Neural cell (in vitro differentiated cells): ENCODE data around the gene ITPK1. TPM values are rescaled to one million over a fixed set of nuclear protein-coding genes. Genes with fewer than 3 reads are reported as not detected.
A peak's percentile ranks its signal among the peaks of the same experiment; 100 is the strongest.

ENCODE experiments used
- H2AFZ ChIP-seq: fragments of 200-600, 300-800 bp; sonication (generic), shearing (Covaris generic); 2 replicates; pipeline ENCODE4 v1.6.0; 2014; ENCODE audit warnings: low read depth, mild to moderate bottlenecking, antibody characterized with exemption, low read length, moderate library complexity
- H3F3A ChIP-seq: fragments of 200-600 bp; shearing (Covaris generic); 2 replicates; pipeline ENCODE4 v1.6.1; 2016; ENCODE audit warnings: mild to moderate bottlenecking, moderate library complexity, mixed read lengths, antibody characterized with exemption, low read length; ENCODE audit not compliant: insufficient read depth, poor library complexity, severe bottlenecking
- H3K27ac ChIP-seq: fragments of 200-600, 300-800 bp; sonication (generic), shearing (Covaris generic); 2 replicates; pipeline ENCODE4 v1.5.1; 2014; ENCODE audit warnings: mild to moderate bottlenecking, low read length, moderate library complexity
- H3K27me3 ChIP-seq: fragments of 300-800, 200-600 bp; sonication (generic), shearing (Covaris generic); 2 replicates; pipeline ENCODE4 v1.6.0; 2014; ENCODE audit warnings: mild to moderate bottlenecking, low read depth, low read length, moderate library complexity; ENCODE audit not compliant: insufficient read depth
- H3K36me3 ChIP-seq: fragments of 300-800, 200-600 bp; sonication (generic), shearing (Covaris generic); 2 replicates; pipeline ENCODE4 v1.5.1; 2014; ENCODE audit warnings: mild to moderate bottlenecking, antibody characterized with exemption, low read length, moderate library complexity; ENCODE audit not compliant: insufficient read depth
- H3K4me2 ChIP-seq: fragments of 300-800, 200-600 bp; sonication (generic), shearing (Covaris generic); 2 replicates; pipeline ENCODE4 v1.6.0; 2014; ENCODE audit warnings: mild to moderate bottlenecking, low read length
- H3K4me3 ChIP-seq: fragments of 300-800, 200-600 bp; sonication (generic), shearing (Covaris generic); 2 replicates; pipeline ENCODE4 v1.5.1; 2014; ENCODE audit warnings: mild to moderate bottlenecking, low read length, moderate library complexity
- H3K79me2 ChIP-seq: fragments of 200-600 bp; shearing (Covaris generic); replicated peaks from 2 replicates; pipeline ENCODE4 v1.6.0; 2014; ENCODE audit warnings: mild to moderate bottlenecking, low read length, moderate library complexity; ENCODE audit not compliant: insufficient read depth
- H3K9ac ChIP-seq: fragments of 300-800, 200-600 bp; sonication (generic), shearing (Covaris generic); 2 replicates; pipeline ENCODE4 v1.6.1; 2016; ENCODE audit warnings: mild to moderate bottlenecking, low read length, mixed read lengths
- H3K9me2 ChIP-seq: fragments of 200-600 bp; shearing (Covaris generic); 2 replicates; pipeline ENCODE4 v1.6.1; 2016; ENCODE audit warnings: mild to moderate bottlenecking, low read length, mixed read lengths; ENCODE audit not compliant: insufficient read depth
- H3K9me3 ChIP-seq: fragments of 200-600, 300-800 bp; sonication (generic), shearing (Covaris generic); 2 replicates; pipeline ENCODE4 v1.6.1; 2016; ENCODE audit warnings: mild to moderate bottlenecking, mixed run types, low read length, moderate library complexity, mixed read lengths
- H4K20me1 ChIP-seq: fragments of 200-600 bp; shearing (Covaris generic); 2 replicates; pipeline ENCODE4 v1.6.1; 2016; ENCODE audit warnings: mild to moderate bottlenecking, mixed run types; ENCODE audit not compliant: insufficient read depth
- EP300 ChIP-seq: fragments of 450-650 bp; conservative IDR thresholded peaks from 2 replicates; pipeline ENCODE4 v1.6.1; 2014; ENCODE audit warnings: antibody characterized with exemption, mild to moderate bottlenecking, moderate library complexity; ENCODE audit not compliant: poor library complexity, severe bottlenecking
- EZH2 ChIP-seq: fragments of 200-600, 300-800 bp; shearing (Covaris generic), sonication (generic); IDR thresholded peaks from 2 replicates; pipeline ENCODE4 v1.6.1; 2014; ENCODE audit warnings: antibody characterized with exemption, low read length, borderline replicate concordance, mild to moderate bottlenecking; ENCODE audit not compliant: insufficient read depth, poor library complexity, severe bottlenecking
- MXI1 ChIP-seq: fragments of 450-650 bp; conservative IDR thresholded peaks from 2 replicates; pipeline ENCODE4 v1.6.1; 2014; ENCODE audit warnings: antibody characterized with exemption, mild to moderate bottlenecking; ENCODE audit not compliant: poor library complexity, severe bottlenecking
- POLR2AphosphoS5 ChIP-seq: IDR thresholded peaks from 2 replicates; pipeline ENCODE4 v1.6.1; 2012
- RAD21 ChIP-seq: fragments of 450-650 bp; conservative IDR thresholded peaks from 2 replicates; pipeline ENCODE4 v1.6.1; 2014; ENCODE audit warnings: antibody characterized with exemption, mild to moderate bottlenecking, moderate library complexity
- SMC3 ChIP-seq: fragments of 450-650 bp; conservative IDR thresholded peaks from 2 replicates; pipeline ENCODE4 v1.6.1; 2014; ENCODE audit warnings: antibody characterized with exemption, mild to moderate bottlenecking, moderate library complexity; ENCODE audit not compliant: poor library complexity
- TAF1 ChIP-seq: IDR thresholded peaks from 2 replicates; pipeline ENCODE4 v1.6.1; 2012; ENCODE audit warnings: low read depth
- polyA plus RNA-seq: library from polyadenylated mRNA; depleted of rRNA; stranded (reverse); fragments of >200 nt; gene quantifications from 2 replicates; pipeline ENCODE4 v1.2.3, GENCODE V29; 2014
- TF ChIP-seq, protein P1 (sequence below): IDR thresholded peaks from 2 replicates; pipeline ENCODE4 v1.6.1; 2012; ENCODE audit warnings: borderline replicate concordance
- TF ChIP-seq, protein P2 (sequence below): fragments of 450-650 bp; IDR thresholded peaks from 2 replicates; pipeline ENCODE4 v1.5.1; 2014; ENCODE audit warnings: antibody characterized with exemption, mild to moderate bottlenecking, moderate library complexity; ENCODE audit not compliant: poor library complexity, severe bottlenecking

The ITPK1 gene
- polyA plus RNA-seq, 1 donor from 2014 or later: 65.0 TPM

DNA sequence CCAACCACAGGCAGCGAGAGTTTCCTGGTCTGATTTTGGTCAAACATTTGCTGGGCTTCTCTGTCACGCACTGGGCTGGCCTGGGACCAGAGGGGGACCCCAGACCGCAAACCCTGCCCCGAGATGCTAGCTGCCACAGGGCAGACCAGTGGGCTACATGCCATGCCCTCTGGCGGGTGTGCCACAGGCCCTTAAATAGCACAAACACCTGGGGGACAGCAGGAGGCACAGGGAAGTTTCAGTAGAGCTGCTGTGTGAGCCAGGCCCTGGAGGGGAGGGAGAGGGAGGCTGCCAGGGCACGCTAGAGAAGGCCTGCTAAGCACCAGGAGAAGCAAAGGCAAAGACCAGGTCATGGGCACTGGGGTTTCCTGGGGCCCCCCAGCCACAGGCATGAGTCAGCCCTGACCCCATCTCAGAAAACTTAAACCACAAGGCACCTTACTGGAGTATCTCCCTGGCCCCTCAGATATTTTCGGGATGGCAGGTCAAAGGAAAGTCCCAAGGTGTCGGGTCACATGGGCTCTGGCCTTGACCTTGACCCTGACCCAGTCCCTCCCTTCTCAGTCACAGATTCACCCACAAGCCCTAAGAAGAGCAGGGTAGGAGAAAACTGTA is 29.2 kb downstream of the ITPK1 start:
- H3K27ac ChIP-seq: no peak overlapping the region

DNA sequence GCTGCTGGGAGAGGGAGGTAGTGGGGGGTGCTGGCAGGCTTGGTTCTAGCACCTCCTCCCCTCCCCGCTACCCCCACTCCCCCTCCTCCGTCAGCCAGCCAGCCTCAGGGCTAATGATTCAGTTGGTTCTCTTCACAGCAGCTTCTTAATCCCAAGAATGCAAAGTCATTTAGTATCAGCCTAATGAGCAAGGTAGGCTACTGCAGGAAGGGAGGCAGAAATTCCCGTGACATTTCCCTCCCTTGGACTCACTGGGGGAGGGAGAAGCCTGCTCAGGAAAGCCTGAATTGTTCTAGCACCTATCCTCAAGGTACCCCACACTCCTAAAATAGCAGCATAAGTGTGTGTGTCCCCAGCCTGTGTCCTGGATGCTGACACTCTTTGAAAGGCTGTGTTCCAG is 29.8 kb downstream of the ITPK1 start:
- Histone ChIP-seq H3K36me3 (no peaks in the 10 kb centered on the region), H3F3A (no peaks in the 10 kb centered on the region), H3K4me3 (peak overlapping the region; percentile 14), H3K27ac (no peak overlapping the region), H4K20me1 (no peaks in the 10 kb centered on the region), H3K9ac (no peak overlapping the region), H3K27me3 (no peaks in the 10 kb centered on the region), H3K9me3 (no peaks in the 10 kb centered on the region), H3K9me2 (no peaks in the 10 kb centered on the region), H3K4me2 (no peak overlapping the region), H2AFZ (no peak overlapping the region), H3K79me2 (no peaks in the 10 kb centered on the region)
- TF ChIP-seq POLR2AphosphoS5: no peak
- TF ChIP-seq RAD21: no peak
- TF ChIP-seq SMC3: no peak
- no peak for TF ChIP-seq EP300
- no peak for TF ChIP-seq EZH2
- TF ChIP-seq, protein P1, sequence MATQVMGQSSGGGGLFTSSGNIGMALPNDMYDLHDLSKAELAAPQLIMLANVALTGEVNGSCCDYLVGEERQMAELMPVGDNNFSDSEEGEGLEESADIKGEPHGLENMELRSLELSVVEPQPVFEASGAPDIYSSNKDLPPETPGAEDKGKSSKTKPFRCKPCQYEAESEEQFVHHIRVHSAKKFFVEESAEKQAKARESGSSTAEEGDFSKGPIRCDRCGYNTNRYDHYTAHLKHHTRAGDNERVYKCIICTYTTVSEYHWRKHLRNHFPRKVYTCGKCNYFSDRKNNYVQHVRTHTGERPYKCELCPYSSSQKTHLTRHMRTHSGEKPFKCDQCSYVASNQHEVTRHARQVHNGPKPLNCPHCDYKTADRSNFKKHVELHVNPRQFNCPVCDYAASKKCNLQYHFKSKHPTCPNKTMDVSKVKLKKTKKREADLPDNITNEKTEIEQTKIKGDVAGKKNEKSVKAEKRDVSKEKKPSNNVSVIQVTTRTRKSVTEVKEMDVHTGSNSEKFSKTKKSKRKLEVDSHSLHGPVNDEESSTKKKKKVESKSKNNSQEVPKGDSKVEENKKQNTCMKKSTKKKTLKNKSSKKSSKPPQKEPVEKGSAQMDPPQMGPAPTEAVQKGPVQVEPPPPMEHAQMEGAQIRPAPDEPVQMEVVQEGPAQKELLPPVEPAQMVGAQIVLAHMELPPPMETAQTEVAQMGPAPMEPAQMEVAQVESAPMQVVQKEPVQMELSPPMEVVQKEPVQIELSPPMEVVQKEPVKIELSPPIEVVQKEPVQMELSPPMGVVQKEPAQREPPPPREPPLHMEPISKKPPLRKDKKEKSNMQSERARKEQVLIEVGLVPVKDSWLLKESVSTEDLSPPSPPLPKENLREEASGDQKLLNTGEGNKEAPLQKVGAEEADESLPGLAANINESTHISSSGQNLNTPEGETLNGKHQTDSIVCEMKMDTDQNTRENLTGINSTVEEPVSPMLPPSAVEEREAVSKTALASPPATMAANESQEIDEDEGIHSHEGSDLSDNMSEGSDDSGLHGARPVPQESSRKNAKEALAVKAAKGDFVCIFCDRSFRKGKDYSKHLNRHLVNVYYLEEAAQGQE: no peak
- TF ChIP-seq MXI1: no peak
- TF ChIP-seq, protein P2, sequence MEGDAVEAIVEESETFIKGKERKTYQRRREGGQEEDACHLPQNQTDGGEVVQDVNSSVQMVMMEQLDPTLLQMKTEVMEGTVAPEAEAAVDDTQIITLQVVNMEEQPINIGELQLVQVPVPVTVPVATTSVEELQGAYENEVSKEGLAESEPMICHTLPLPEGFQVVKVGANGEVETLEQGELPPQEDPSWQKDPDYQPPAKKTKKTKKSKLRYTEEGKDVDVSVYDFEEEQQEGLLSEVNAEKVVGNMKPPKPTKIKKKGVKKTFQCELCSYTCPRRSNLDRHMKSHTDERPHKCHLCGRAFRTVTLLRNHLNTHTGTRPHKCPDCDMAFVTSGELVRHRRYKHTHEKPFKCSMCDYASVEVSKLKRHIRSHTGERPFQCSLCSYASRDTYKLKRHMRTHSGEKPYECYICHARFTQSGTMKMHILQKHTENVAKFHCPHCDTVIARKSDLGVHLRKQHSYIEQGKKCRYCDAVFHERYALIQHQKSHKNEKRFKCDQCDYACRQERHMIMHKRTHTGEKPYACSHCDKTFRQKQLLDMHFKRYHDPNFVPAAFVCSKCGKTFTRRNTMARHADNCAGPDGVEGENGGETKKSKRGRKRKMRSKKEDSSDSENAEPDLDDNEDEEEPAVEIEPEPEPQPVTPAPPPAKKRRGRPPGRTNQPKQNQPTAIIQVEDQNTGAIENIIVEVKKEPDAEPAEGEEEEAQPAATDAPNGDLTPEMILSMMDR: no peak

More for the DNA sequence above, 29.2 kb downstream of the ITPK1 start:
- H4K20me1 ChIP-seq: no peaks in the 10 kb centered on the region
- TF ChIP-seq, protein P1: no peak
- TF ChIP-seq RAD21: no peak
- TF ChIP-seq EP300: no peak
- no peak for TF ChIP-seq POLR2AphosphoS5
- TF ChIP-seq, protein P2: no peak
- no peak for TF ChIP-seq SMC3
- TF ChIP-seq MXI1: no peak
- TF ChIP-seq EZH2: no peak
- no peak for TF ChIP-seq TAF1
- H3K9me2 ChIP-seq: no peaks in the 10 kb centered on the region
- H3K4me2 ChIP-seq: no peak overlapping the region
- H2AFZ ChIP-seq: no peak overlapping the region
- H3K27me3 ChIP-seq: no peaks in the 10 kb centered on the region
- no peaks in the 10 kb centered on the region for H3K36me3 ChIP-seq
- no peaks in the 10 kb centered on the region for H3F3A ChIP-seq
- no peaks in the 10 kb centered on the region for H3K79me2 ChIP-seq
- H3K9ac ChIP-seq: no peak overlapping the region
- no peaks in the 10 kb centered on the region for H3K9me3 ChIP-seq
- H3K4me3 ChIP-seq: no peak overlapping the region
